GM11168 (cell line): ENCODE data around the gene PADI4.

Experiments used
- in situ Hi-C: fragments of 300-500 bp; cut with MboI; formaldehyde crosslinking; loops from one replicate; pipeline ENCODE4 v1.12.0; 2022; ENCODE audit warnings: low sequenced_read_pairs; ENCODE audit not compliant: unreplicated experiment

The PADI4 gene

GRCh38 chr1:17346046-17346789 is 38.2 kb downstream of the PADI4 start:
- in situ Hi-C loops = no loop called here

- in situ Hi-C loops = no loop called here
Measured at GRCh38 chr1:17347769-17348592, 40.0 kb downstream of the PADI4 start.

GRCh38 chr1:17348593-17349234 is 40.7 kb downstream of the PADI4 start:
- in situ Hi-C loops = no loop called here

GRCh38 chr1:17350083-17350482 is 42.1 kb downstream of the PADI4 start:
- in situ Hi-C loops = no loop called here

GRCh38 chr1:17350928-17351446 is 43.0 kb downstream of the PADI4 start:
- in situ Hi-C loops = no loop called here

- in situ Hi-C loops = no loop called here
Measured at GRCh38 chr1:17351598-17352324, 43.8 kb downstream of the PADI4 start.

GRCh38 chr1:17352419-17352909 is 44.5 kb downstream of the PADI4 start:
- in situ Hi-C loops = no loop called here

GRCh38 chr1:17355898-17356297 is 47.9 kb downstream of the PADI4 start:
- in situ Hi-C loops = no loop called here

GRCh38 chr1:17356387-17357026 is 48.5 kb downstream of the PADI4 start:
- in situ Hi-C loops = no loop called here

GRCh38 chr1:17358557-17358956 is 50.6 kb downstream of the PADI4 start:
- in situ Hi-C loops = no loop called here

GRCh38 chr1:17359031-17359430 is 51.0 kb downstream of the PADI4 start:
- in situ Hi-C loops = no loop called here

- in situ Hi-C loops = no loop called here
Measured at GRCh38 chr1:17359808-17360207, 51.8 kb downstream of the PADI4 start.

GRCh38 chr1:17360272-17360956 is 52.4 kb downstream of the PADI4 start:
- in situ Hi-C loops = no loop called here

- in situ Hi-C loops = no loop called here
Measured at GRCh38 chr1:17361687-17362086, 53.7 kb downstream of the PADI4 start.

- in situ Hi-C loops = no loop called here
Measured at GRCh38 chr1:17363351-17363750, 55.4 kb downstream of the PADI4 start.

GRCh38 chr1:17363771-17364170 is 55.8 kb downstream of the PADI4 start:
- in situ Hi-C loops = no loop called here

GRCh38 chr1:17365293-17365692 is 57.3 kb downstream of the PADI4 start:
- in situ Hi-C loops = no loop called here

- in situ Hi-C loops = no loop called here
Measured at GRCh38 chr1:17369466-17369865, 61.5 kb downstream of the PADI4 start.

- in situ Hi-C loops = no loop called here
Measured at GRCh38 chr1:17370618-17371017, 62.6 kb downstream of the PADI4 start.
